K562 (cell line): ENCODE measurements around the gene CDKN2D. TPM values are rescaled to one million over a fixed set of nuclear protein-coding genes. Genes with fewer than 3 reads are reported as not detected.

Experiments
- BHLHE40 ChIP-seq: IDR thresholded peaks from 2 replicates; pipeline ENCODE4 v1.6.1; 2011; ENCODE audit warnings: low read length, improper control_type of control experiment
- BRF1 ChIP-seq: IDR thresholded peaks from 3 replicates; pipeline ENCODE4 v1.6.1; 2011; ENCODE audit warnings: borderline replicate concordance, mild to moderate bottlenecking; ENCODE audit not compliant: insufficient read length; ENCODE audit errors: extremely low read depth
- CREM ChIP-seq: IDR thresholded peaks from 2 replicates; pipeline ENCODE4 v1.6.1; 2014; ENCODE audit warnings: antibody characterized with exemption, low read depth
- ETV5 ChIP-seq: sonication (generic); formaldehyde crosslinking; IDR thresholded peaks from 2 replicates; pipeline ENCODE4 v1.4.0; 2020; ENCODE audit warnings: low read depth, mild to moderate bottlenecking, missing genetic modification reagents
- HES1 ChIP-seq: fragments of 450-650 bp; IDR thresholded peaks from 2 replicates; pipeline ENCODE4 v1.6.1; 2016; ENCODE audit warnings: low read depth, mild to moderate bottlenecking, moderate library complexity
- NCOR1 ChIP-seq: fragments of 450-650 bp; IDR thresholded peaks from 2 replicates; pipeline ENCODE4 v1.6.1; 2016; ENCODE audit warnings: mild to moderate bottlenecking, moderate library complexity
- RAD21 ChIP-seq, 2 experiments: fragments of 250-450 bp in 1 of 2; fragments of 450-650 bp in 1 of 2; sonication (Bioruptor Pico) in 1 of 2; formaldehyde crosslinking in 1 of 2; IDR thresholded peaks in 1 of 2; conservative IDR thresholded peaks in 1 of 2; 2 replicates each; pipeline versions ENCODE4 v1.4.0 to v1.8.0; 2020 to 2022; ENCODE audit warnings: mild to moderate bottlenecking in 2 of 2, moderate library complexity in 1 of 2
- TFAM ChIP-seq: fragments of 250-450 bp; sonication (Bioruptor Pico); conservative IDR thresholded peaks from 2 replicates; pipeline ENCODE4 v1.5.0; 2021; ENCODE audit warnings: mild to moderate bottlenecking, moderate library complexity
- TFAP4 ChIP-seq: sonication (generic); formaldehyde crosslinking; IDR thresholded peaks from 2 replicates; pipeline ENCODE4 v1.8.0; 2022; ENCODE audit warnings: missing genetic modification reagents, mild to moderate bottlenecking, moderate library complexity, borderline replicate concordance
- ZBTB11 ChIP-seq, 3 experiments: fragments of 200-800 bp in 1 of 3; fragments of 250-450 bp in 1 of 3; fragments of 450-650 bp in 1 of 3; sonication (Bioruptor Pico) in 1 of 3; sonication (Bioruptor generic) in 1 of 3; formaldehyde crosslinking in 1 of 3; IDR thresholded peaks; 2 replicates each; pipeline versions ENCODE4 v1.6.1 to v1.8.0; 2016 to 2022; ENCODE audit warnings: mild to moderate bottlenecking in 2 of 3, missing genetic modification characterization in 2 of 3, missing compliant biosample characterization in 1 of 3, moderate library complexity in 1 of 3
- ZBTB40 ChIP-seq, 2 experiments: fragments of 450-650 bp in 1 of 2; sonication (generic) in 1 of 2; formaldehyde crosslinking in 1 of 2; IDR thresholded peaks; 2 replicates each; pipeline versions ENCODE4 v1.7.1 to v1.9.0; 2016 to 2022; ENCODE audit warnings: inconsistent platforms in 1 of 2, mild to moderate bottlenecking in 1 of 2, missing genetic modification reagents in 1 of 2
- polyA plus RNA-seq, 8 experiments: library from polyadenylated mRNA; depleted of rRNA in 4 of 8; stranded (reverse) in 5 of 8; unstranded in 3 of 8; fragments of >200 nt; fragmentation: Nextera tagmentation in 2 of 8; fragmentation: Illumina TruSeq in 1 of 8; extraction: Ambion mirVana in 2 of 8; extraction: Trizol in 1 of 8; gene quantifications; 2 replicates each; pipeline versions ENCODE4 v1.2.1 to v1.2.3, GENCODE V29; 2011 to 2014; ENCODE audit warnings: inconsistent platforms in 1 of 8, missing spikeins in 1 of 8
- total RNA-seq, 7 experiments: library from RNA; depleted of rRNA in 6 of 7; stranded (reverse); fragments of >200 nt in 6 of 7; fragmentation: Illumina TruSeq in 2 of 7; extraction: Trizol in 2 of 7; gene quantifications; 2 replicates each; pipeline versions ENCODE4 v1.2.1 to v1.2.3, GENCODE V29; 2011 to 2021; ENCODE audit warnings: low replicate concordance in 1 of 7

Gene CDKN2D
- total and polyA plus RNA-seq, 9 of the 15 experiments (the other 6 are each of a cell fraction or from before 2014, with no cell fraction given) = 0.41 to 8.2 (median 3.7) TPM

GRCh38 chr19:10580979-10581631, 12.3 kb upstream of the CDKN2D start (continued):
- no peak for TF ChIP-seq ZBTB40 (IDR thresholded peaks at IDR 0.05)
- no peak for TF ChIP-seq ZBTB40 (CRISPR knock-in tag; IDR thresholded peaks at IDR 0.05)
- TF ChIP-seq BRF1 = no peak
- TF ChIP-seq CREM = peak; percentile 43
- TF ChIP-seq RAD21 (CRISPR knock-in tag; conservative IDR thresholded peaks at IDR 0.05 in 1 of 2, IDR thresholded peaks at IDR 0.05 in 1 of 2) = peak; percentile 99 to 100
- TF ChIP-seq BHLHE40 = no peak
- no peak for TF ChIP-seq ETV5 (CRISPR knock-in tag)
- TF ChIP-seq ZBTB11 (CRISPR knock-in tag; IDR thresholded peaks at IDR 0.05) = no peak
- no peak for TF ChIP-seq HES1
- no peak for TF ChIP-seq TFAM (CRISPR knock-in tag)
- peak; percentile 76; the same call in 1 of the 2 replicates for TF ChIP-seq TFAP4 (CRISPR knock-in tag)
- no peak for TF ChIP-seq NCOR1
